ENCODE measurements around the gene MSLN.

- TF ChIP-seq POLR2AphosphoS5 (IDR thresholded peaks at IDR 0.05), result no peak
- no peak for TF ChIP-seq CTCF (IDR thresholded peaks at IDR 0.05)
Measured at GRCh38 chr16:818132-818531, 57.6 kb downstream of the MSLN start.

Measured in esophagus muscularis mucosa (tissue), 3 donors.